ENCODE results near the gene DNAAF3.

Gene DNAAF3

GRCh38 chr19:55160128-55160985, 6.1 kb downstream of the DNAAF3 start (continued):
- no peak for TF ChIP-seq ZBTB10 (tag by site-specific recombination; IDR thresholded peaks at IDR 0.05)
- TF ChIP-seq ZNF843 (tag by site-specific recombination; IDR thresholded peaks at IDR 0.05), result peak; percentile 59
- TF ChIP-seq KLF1 (tag by site-specific recombination; IDR thresholded peaks at IDR 0.05), result peak; percentile 56; the same call in 1 of the 2 replicates
- TF ChIP-seq PRDM10 (tag by site-specific recombination; IDR thresholded peaks at IDR 0.05), result peak; percentile 37; the same call in 1 of the 2 replicates
- peak; percentile 72 for TF ChIP-seq ZNF777 (tag by site-specific recombination; IDR thresholded peaks at IDR 0.05; ENCODE audit: borderline replicate concordance)
- peak; percentile 20; the same call in 1 of the 2 replicates for TF ChIP-seq ZNF335 (tag by site-specific recombination; conservative IDR thresholded peaks at IDR 0.05)
- TF ChIP-seq WT1 (tag by site-specific recombination; IDR thresholded peaks at IDR 0.05), result no peak
- TF ChIP-seq ZNF184 (tag by site-specific recombination; IDR thresholded peaks at IDR 0.05), result no peak
- peak; percentile 38 for TF ChIP-seq ZNF366 (tag by site-specific recombination; conservative IDR thresholded peaks at IDR 0.05)
- TF ChIP-seq SP3 (tag by site-specific recombination; IDR thresholded peaks at IDR 0.05), result peak; percentile 73
- TF ChIP-seq ZNF398 (tag by site-specific recombination; IDR thresholded peaks at IDR 0.05), result no peak
- TF ChIP-seq SCRT1 (tag by site-specific recombination; IDR thresholded peaks at IDR 0.05; ENCODE audit: borderline replicate concordance), result 0 out of 2 replicates have a peak, but pooled peaks have one; percentile 31
- peak; percentile 58 for TF ChIP-seq ZNF654 (tag by site-specific recombination; IDR thresholded peaks at IDR 0.05; ENCODE audit: low read depth)
- TF ChIP-seq ZNF416 (tag by site-specific recombination; IDR thresholded peaks at IDR 0.05), result no peak
- no peak for TF ChIP-seq ZNF670 (tag by site-specific recombination; IDR thresholded peaks at IDR 0.05; ENCODE audit: low read depth)
- peak; percentile 21; the same call in 1 of the 2 replicates for TF ChIP-seq ZIC2 (tag by site-specific recombination; IDR thresholded peaks at IDR 0.05)
- TF ChIP-seq ZNF202 (tag by site-specific recombination; IDR thresholded peaks at IDR 0.05; ENCODE audit: borderline replicate concordance), result no peak
- no peak for TF ChIP-seq ZNF350 (tag by site-specific recombination; IDR thresholded peaks at IDR 0.05)
- 0 out of 2 replicates have a peak, but pooled peaks have one; percentile 43 for TF ChIP-seq ZNF501 (tag by site-specific recombination; IDR thresholded peaks at IDR 0.05)
- no peak for TF ChIP-seq ZBTB21 (tag by site-specific recombination; IDR thresholded peaks at IDR 0.05)
- no peak for TF ChIP-seq ZNF664 (tag by site-specific recombination; IDR thresholded peaks at IDR 0.05)
- no peak for TF ChIP-seq ZNF354C (tag by site-specific recombination; IDR thresholded peaks at IDR 0.05; ENCODE audit: borderline replicate concordance, low read depth)

Measured in HEK293 (cell line).